ENCODE data around the gene KDM1B.

DNA sequence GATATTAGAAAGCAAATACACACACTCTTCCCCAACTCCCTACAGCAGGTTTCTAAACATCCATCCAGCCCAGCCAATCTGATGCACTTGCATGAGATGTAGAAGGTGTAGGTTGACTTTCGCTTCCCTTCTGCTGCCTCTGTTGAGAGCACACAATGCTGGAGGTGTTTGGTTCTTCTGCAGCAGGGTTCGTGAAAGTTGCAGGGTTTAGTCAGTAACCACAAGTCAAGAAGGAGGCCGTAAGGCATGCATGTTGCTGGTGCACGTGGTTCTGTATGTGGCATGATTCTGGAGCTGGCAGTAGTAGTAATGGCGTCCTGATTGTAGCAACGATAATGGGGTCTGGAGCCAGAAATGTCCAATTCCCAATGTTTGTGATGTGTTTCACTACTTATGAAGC, 56.1 kb downstream of the KDM1B start:
- TF ChIP-seq, protein P1, sequence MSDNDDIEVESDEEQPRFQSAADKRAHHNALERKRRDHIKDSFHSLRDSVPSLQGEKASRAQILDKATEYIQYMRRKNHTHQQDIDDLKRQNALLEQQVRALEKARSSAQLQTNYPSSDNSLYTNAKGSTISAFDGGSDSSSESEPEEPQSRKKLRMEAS (IDR thresholded peaks at IDR 0.05; ENCODE audit: insufficient read depth, insufficient read length), result no peak
- no peak for TF ChIP-seq JUN (IDR thresholded peaks at IDR 0.05; ENCODE audit: borderline replicate concordance, insufficient read depth, insufficient read length, low read depth)
- TF ChIP-seq, protein P2, sequence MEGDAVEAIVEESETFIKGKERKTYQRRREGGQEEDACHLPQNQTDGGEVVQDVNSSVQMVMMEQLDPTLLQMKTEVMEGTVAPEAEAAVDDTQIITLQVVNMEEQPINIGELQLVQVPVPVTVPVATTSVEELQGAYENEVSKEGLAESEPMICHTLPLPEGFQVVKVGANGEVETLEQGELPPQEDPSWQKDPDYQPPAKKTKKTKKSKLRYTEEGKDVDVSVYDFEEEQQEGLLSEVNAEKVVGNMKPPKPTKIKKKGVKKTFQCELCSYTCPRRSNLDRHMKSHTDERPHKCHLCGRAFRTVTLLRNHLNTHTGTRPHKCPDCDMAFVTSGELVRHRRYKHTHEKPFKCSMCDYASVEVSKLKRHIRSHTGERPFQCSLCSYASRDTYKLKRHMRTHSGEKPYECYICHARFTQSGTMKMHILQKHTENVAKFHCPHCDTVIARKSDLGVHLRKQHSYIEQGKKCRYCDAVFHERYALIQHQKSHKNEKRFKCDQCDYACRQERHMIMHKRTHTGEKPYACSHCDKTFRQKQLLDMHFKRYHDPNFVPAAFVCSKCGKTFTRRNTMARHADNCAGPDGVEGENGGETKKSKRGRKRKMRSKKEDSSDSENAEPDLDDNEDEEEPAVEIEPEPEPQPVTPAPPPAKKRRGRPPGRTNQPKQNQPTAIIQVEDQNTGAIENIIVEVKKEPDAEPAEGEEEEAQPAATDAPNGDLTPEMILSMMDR (IDR thresholded peaks at IDR 0.05; ENCODE audit: extremely low read depth in 1 of 2, insufficient read depth in 1 of 2, low read depth in 1 of 2, low read length in 2 of 2), result no peak
